H9 (cell line): ENCODE data around the gene MYO7B. TPM values are rescaled to one million over a fixed set of nuclear protein-coding genes. Genes with fewer than 3 reads are reported as not detected.

ENCODE experiments used
- DNase-seq: peaks from one replicate; pipeline ENCODE4 v3.0.0-alpha.2; 2017
- H2AFZ ChIP-seq: one replicate; pipeline ENCODE4 v1.6.1; 2013; ENCODE audit warnings: mild to moderate bottlenecking, low read length, control low read depth, moderate library complexity
- H2AK5ac ChIP-seq: 2 replicates; pipeline ENCODE4 v1.6.1; 2013; ENCODE audit warnings: low read length, control low read depth, mixed read lengths; ENCODE audit not compliant: insufficient read length
- H2BK120ac ChIP-seq: one replicate; pipeline ENCODE4 v1.6.1; 2013; ENCODE audit warnings: low read depth, mild to moderate bottlenecking, low read length, control low read depth, inconsistent platforms; ENCODE audit not compliant: poor library complexity, severe bottlenecking
- H2BK12ac ChIP-seq: 2 replicates; pipeline ENCODE4 v1.6.1; 2013; ENCODE audit warnings: low read length, control low read depth, mixed read lengths, low read depth; ENCODE audit not compliant: insufficient read length
- H2BK15ac ChIP-seq: 2 replicates; pipeline ENCODE4 v1.6.1; 2013; ENCODE audit warnings: low read depth, low read length, control low read depth
- H2BK20ac ChIP-seq: one replicate; pipeline ENCODE4 v1.6.1; 2013; ENCODE audit warnings: low read depth, mild to moderate bottlenecking, low read length, control low read depth, inconsistent platforms; ENCODE audit not compliant: poor library complexity, severe bottlenecking
- H2BK5ac ChIP-seq: 2 replicates; pipeline ENCODE4 v1.6.1; 2013; ENCODE audit warnings: low read length, control low read depth, mixed read lengths; ENCODE audit not compliant: insufficient read length
- H3K14ac ChIP-seq: 2 replicates; pipeline ENCODE4 v1.6.1; 2013; ENCODE audit warnings: low read length, control low read depth; ENCODE audit not compliant: insufficient read depth
- H3K18ac ChIP-seq: 2 replicates; pipeline ENCODE4 v1.6.1; 2013; ENCODE audit warnings: low read depth, mild to moderate bottlenecking, mixed read lengths, low read length, control low read depth; ENCODE audit not compliant: insufficient read length
- H3K23ac ChIP-seq: 2 replicates; pipeline ENCODE4 v1.6.1; 2013; ENCODE audit warnings: low read length, control low read depth, mixed read lengths, low read depth; ENCODE audit not compliant: insufficient read length
- H3K23me2 ChIP-seq: 2 replicates; pipeline ENCODE4 v1.6.1; 2013; ENCODE audit warnings: low read depth, mild to moderate bottlenecking, mixed read lengths, low read length, control low read depth; ENCODE audit not compliant: insufficient read length, poor library complexity, severe bottlenecking
- H3K27ac ChIP-seq: 2 replicates; pipeline ENCODE4 v1.5.1; 2013; ENCODE audit warnings: low read length, control low read depth, mixed read lengths, low read depth; ENCODE audit not compliant: insufficient read length
- H3K27me3 ChIP-seq: 2 replicates; pipeline ENCODE4 v1.6.1; 2013; ENCODE audit warnings: low read length, control low read depth, inconsistent platforms; ENCODE audit not compliant: insufficient read depth
- H3K4ac ChIP-seq: 2 replicates; pipeline ENCODE4 v1.6.1; 2013; ENCODE audit warnings: low read depth, mild to moderate bottlenecking, control low read depth, inconsistent platforms, low read length, moderate library complexity
- H3K4me1 ChIP-seq: 2 replicates; pipeline ENCODE4 v1.6.1; 2013; ENCODE audit warnings: low read length, control low read depth, inconsistent platforms; ENCODE audit not compliant: insufficient read depth
- H3K4me2 ChIP-seq: 2 replicates; pipeline ENCODE4 v1.6.1; 2013; ENCODE audit warnings: low read length, control low read depth, mixed read lengths; ENCODE audit not compliant: insufficient read length, insufficient read depth
- H3K56ac ChIP-seq: 2 replicates; pipeline ENCODE4 v1.6.1; 2013; ENCODE audit warnings: low read depth, mild to moderate bottlenecking, mixed read lengths, low read length, control low read depth; ENCODE audit not compliant: insufficient read length
- H3K79me1 ChIP-seq: 2 replicates; pipeline ENCODE4 v1.6.1; 2013; ENCODE audit warnings: low read depth, mild to moderate bottlenecking, moderate library complexity, low read length, control low read depth, inconsistent platforms; ENCODE audit not compliant: insufficient read depth, poor library complexity, severe bottlenecking
- H3K79me2 ChIP-seq: 2 replicates; pipeline ENCODE4 v1.6.1; 2013; ENCODE audit warnings: low read length, control low read depth, inconsistent platforms; ENCODE audit not compliant: insufficient read depth
- H3K9ac ChIP-seq: 2 replicates; pipeline ENCODE4 v1.6.1; 2013; ENCODE audit warnings: low read length, control low read depth, mixed read lengths; ENCODE audit not compliant: insufficient read length; ENCODE audit errors: extremely low read depth
- H3K9me3 ChIP-seq: one replicate; pipeline ENCODE4 v1.6.1; 2013; ENCODE audit warnings: low read depth, low read length, inconsistent platforms; ENCODE audit not compliant: control insufficient read depth
- H3T11ph ChIP-seq: one replicate; pipeline ENCODE4 v1.6.1; 2013; ENCODE audit warnings: mild to moderate bottlenecking, low read length, control low read depth, inconsistent platforms
- H4K20me1 ChIP-seq: one replicate; pipeline ENCODE4 v1.6.1; 2013; ENCODE audit not compliant: control insufficient read depth, insufficient read length, insufficient read depth
- H4K5ac ChIP-seq: 2 replicates; pipeline ENCODE4 v1.6.1; 2013; ENCODE audit warnings: low read depth, mild to moderate bottlenecking, mixed read lengths, low read length, control low read depth; ENCODE audit not compliant: insufficient read length
- H4K8ac ChIP-seq: replicated peaks from 2 replicates; pipeline ENCODE4 v1.6.1; 2013; ENCODE audit warnings: low read length, control low read depth, mixed read lengths, low read depth; ENCODE audit not compliant: insufficient read length
- H4K91ac ChIP-seq: 2 replicates; pipeline ENCODE4 v1.6.1; 2013; ENCODE audit warnings: low read depth, mild to moderate bottlenecking, moderate library complexity, mixed read lengths, low read length, control low read depth; ENCODE audit not compliant: insufficient read length
- H3K27ac Mint-ChIP-seq, 3 experiments: 2 replicates in 2 of 3; 3 replicates in 1 of 3; pipeline ENCODE4 v1.8.0; 2020 to 2021; ENCODE audit warnings: mixed read lengths in 3 of 3, mild to moderate bottlenecking in 1 of 3, moderate library complexity in 1 of 3
- H3K27me3 Mint-ChIP-seq: 2 replicates; pipeline ENCODE4 v1.8.0; 2021; ENCODE audit warnings: low read depth, mild to moderate bottlenecking, moderate library complexity, mixed read lengths
- H3K36me3 Mint-ChIP-seq, 3 experiments: 2 replicates in 2 of 3; 3 replicates in 1 of 3; pipeline ENCODE4 v1.8.0; 2020 to 2021; ENCODE audit warnings: low read depth in 3 of 3, mixed read lengths in 3 of 3; ENCODE audit not compliant: insufficient read depth in 1 of 3
- H3K4me1 Mint-ChIP-seq, 2 experiments: 2 replicates each; pipeline ENCODE4 v1.8.0; 2020; ENCODE audit warnings: mixed read lengths in 2 of 2
- H3K4me3 Mint-ChIP-seq, 2 experiments: 2 replicates in 1 of 2; 3 replicates in 1 of 2; pipeline ENCODE4 v1.8.0; 2020 to 2021; ENCODE audit warnings: mild to moderate bottlenecking in 2 of 2, mixed read lengths in 2 of 2, moderate library complexity in 1 of 2
- H3K9me3 Mint-ChIP-seq, 2 experiments: 2 replicates in 1 of 2; 3 replicates in 1 of 2; pipeline ENCODE4 v1.8.0; 2020; ENCODE audit warnings: mild to moderate bottlenecking in 2 of 2, mixed read lengths in 2 of 2, moderate library complexity in 1 of 2
- CTCF ChIP-seq: fragments of 200-600 bp; sonication (generic); conservative IDR thresholded peaks from 3 replicates; pipeline ENCODE4 v1.8.0; 2021; ENCODE audit warnings: antibody characterized with exemption, mild to moderate bottlenecking
- WGBS: extraction: QIAGEN DNeasy Blood & Tissue Kit; methylation state at CpG from one replicate; pipeline ENCODE4 v1.1.7; 2013; ENCODE audit warnings: missing lambda C conversion rate, low lambda C conversion rate, mixed read lengths; ENCODE audit not compliant: insufficient read length; ENCODE audit errors: extremely low coverage; 5-methylcytosine and 5-hydroxymethylcytosine counted together
- total RNA-seq: library from RNA; stranded (reverse); gene quantifications from 2 replicates; pipeline ENCODE4 v1.2.1, GENCODE V29; 2021

The MYO7B gene
- total RNA-seq, 1 experiment from 2014 or later: not detected

- Histone ChIP-seq H3K4me1 (no peaks in the 10 kb centered on the region), H3K14ac (no peak overlapping the region), H4K91ac (no peak overlapping the region), H2AK5ac (no peak overlapping the region), H3K27ac (no peak overlapping the region), H3K79me1 (no peaks in the 10 kb centered on the region), H3T11ph (no peak overlapping the region), H2BK12ac (no peak overlapping the region), H3K4me2 (no peak overlapping the region), H4K5ac (no peak overlapping the region), H3K9me3 (peaks cover 5% of the 10 kb centered on the region), H3K79me2 (no peaks in the 10 kb centered on the region), H4K20me1 (no peaks in the 10 kb centered on the region), H3K4ac (no peak overlapping the region), H3K27me3 (no peaks in the 10 kb centered on the region), H3K56ac (no peak overlapping the region), H2BK20ac (no peak overlapping the region), H4K8ac (no peak overlapping the region), H3K23ac (no peak overlapping the region), H2BK120ac (no peak overlapping the region), H2AFZ (no peak overlapping the region), H3K23me2 (no peaks in the 10 kb centered on the region), H3K18ac (no peak overlapping the region), H2BK15ac (no peak overlapping the region), H2BK5ac (no peak overlapping the region), H3K9ac (no peak overlapping the region)
- Mint-ChIP-seq H3K27ac (no peak overlapping the region), H3K4me3 (no peak overlapping the region), H3K27me3 (peaks cover 6% of the 10 kb centered on the region), H3K9me3 (peaks cover 6 to 10% of the 10 kb centered on the region in 2 experiments; a peak in 4 of 5 replicates), H3K36me3 (no peaks in the 10 kb centered on the region; a peak in 1 of 7 replicates), H3K4me1 (no peaks in the 10 kb centered on the region)
- WGBS: no CpG with 5 or more reads among the region's 1 CpG
- TF ChIP-seq CTCF: no peak
- DNase-seq: no peak
Observed at GRCh38 chr2:127610561-127610960, 75.1 kb downstream of the MYO7B start.
